ENCODE measurements around the gene HNRNPLL.
"Not testable (repeated sequence)": the region's sequence is repeated elsewhere in the genome, so short reads cannot be mapped to it uniquely, and the experiment has no call there.

HNRNPLL gene

DNA sequence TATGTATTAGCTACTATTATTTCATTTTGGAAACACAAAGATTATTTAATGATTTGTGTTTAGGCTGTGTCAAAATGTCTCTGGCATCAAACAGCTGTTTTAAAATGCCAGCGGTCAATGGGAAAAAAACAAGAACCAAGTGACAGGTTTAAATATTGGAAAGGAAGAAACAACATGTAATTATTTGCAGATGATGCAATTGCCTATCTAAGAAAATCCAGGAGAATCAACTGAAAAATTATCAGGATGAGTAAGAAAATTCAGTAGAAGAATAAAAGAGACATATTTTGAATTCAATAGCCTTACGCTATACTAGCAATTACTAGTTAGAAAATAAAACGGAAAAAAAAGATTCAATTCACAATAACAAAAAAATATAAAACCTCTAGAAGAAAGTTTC lies 51.6 kb downstream of the HNRNPLL start:
- WGBS = 90% methylated on average over 1 of the region's 3 CpGs

GRCh38 chr2:38549851-38550250 lies 52.9 kb downstream of the HNRNPLL start:
- no peak overlapping the region for H3K4me3 ChIP-seq (ENCODE audit: low read length)
- peaks cover 5% of the 10 kb centered on the region for H3K4me1 ChIP-seq (ENCODE audit: insufficient read depth, low read length)
- H3K9ac ChIP-seq (ENCODE audit: low read depth, low read length) = no peak overlapping the region
- H3K36me3 ChIP-seq (ENCODE audit: insufficient read depth, low read length) = peaks cover 8% of the 10 kb centered on the region; the same call in 1 of the 2 replicates
- no peaks in the 10 kb centered on the region for H3K27me3 ChIP-seq (ENCODE audit: insufficient read depth, low read length)
- no peaks in the 10 kb centered on the region for H3K9me3 ChIP-seq (ENCODE audit: insufficient read depth, low read depth, low read length)
- whole genome bisulfite sequencing = 92% methylated on average over 4 of the region's 4 CpGs
- H3K27ac ChIP-seq (ENCODE audit: low read depth, low read length) = no peak overlapping the region

More for the DNA sequence above, 51.6 kb downstream of the HNRNPLL start:
- no peaks in the 10 kb centered on the region for H3K27me3 ChIP-seq (ENCODE audit: insufficient read depth, low read length)
- H3K4me1 ChIP-seq (ENCODE audit: insufficient read depth, low read length) = peaks cover 5% of the 10 kb centered on the region
- H3K4me3 ChIP-seq (ENCODE audit: low read length) = no peak overlapping the region
- no peaks in the 10 kb centered on the region for H3K9me3 ChIP-seq (ENCODE audit: insufficient read depth, low read depth, low read length)
- peaks cover 8% of the 10 kb centered on the region; the same call in 1 of the 2 replicates for H3K36me3 ChIP-seq (ENCODE audit: insufficient read depth, low read length)
- H3K9ac ChIP-seq (ENCODE audit: low read depth, low read length) = no peak overlapping the region
- no peak overlapping the region for H3K27ac ChIP-seq (ENCODE audit: low read depth, low read length)

DNA sequence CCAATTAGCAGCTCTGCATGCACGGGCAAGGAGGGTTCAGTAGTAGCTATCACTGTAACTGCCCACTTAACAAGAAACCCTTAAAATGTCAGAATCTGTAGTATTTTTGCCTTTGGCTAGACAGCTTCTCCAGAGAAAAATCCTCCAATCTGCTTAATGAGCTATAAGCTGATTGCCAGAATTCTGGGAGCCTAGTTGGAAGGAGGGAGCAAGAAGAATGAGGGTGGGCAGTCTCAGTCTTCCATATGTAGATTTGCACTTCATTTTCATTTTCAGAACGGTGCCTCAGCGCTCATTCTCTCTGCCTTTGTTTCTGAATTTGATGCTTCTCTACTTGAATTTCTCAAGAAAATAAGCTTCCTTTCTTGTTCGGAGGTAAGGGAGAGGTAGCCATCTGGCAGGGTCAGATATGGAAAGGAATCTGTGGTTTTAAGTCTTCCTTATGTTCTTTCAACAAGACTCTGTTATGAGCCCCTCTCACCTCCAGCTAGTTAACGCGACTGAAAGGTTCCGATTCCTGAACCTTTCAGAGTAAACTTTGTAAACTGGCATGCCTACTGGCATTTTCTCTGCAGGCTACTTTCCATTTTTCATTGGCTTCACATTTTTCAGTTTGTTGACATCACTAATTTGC lies 53.5 kb downstream of the HNRNPLL start:
- 79% methylated on average over 7 of the region's 7 CpGs for WGBS
- no peak overlapping the region for H3K27ac ChIP-seq (ENCODE audit: low read depth, low read length)
- H3K9ac ChIP-seq (ENCODE audit: low read depth, low read length) = no peak overlapping the region
- H3K9me3 ChIP-seq (ENCODE audit: insufficient read depth, low read depth, low read length) = no peaks in the 10 kb centered on the region
- H3K36me3 ChIP-seq (ENCODE audit: insufficient read depth, low read length) = peaks cover 8% of the 10 kb centered on the region; the same call in 1 of the 2 replicates
- no peaks in the 10 kb centered on the region for H3K27me3 ChIP-seq (ENCODE audit: insufficient read depth, low read length)
- peaks cover 5% of the 10 kb centered on the region for H3K4me1 ChIP-seq (ENCODE audit: insufficient read depth, low read length)
- no peak overlapping the region for H3K4me3 ChIP-seq (ENCODE audit: low read length)

- Histone ChIP-seq H3K9me3 (ENCODE audit: insufficient read depth, low read depth, low read length) (no peaks in the 10 kb centered on the region), H3K36me3 (ENCODE audit: insufficient read depth, low read length) (peaks cover 8% of the 10 kb centered on the region; the same call in 1 of the 2 replicates), H3K4me1 (ENCODE audit: insufficient read depth, low read length) (peaks cover 6% of the 10 kb centered on the region), H3K27me3 (ENCODE audit: insufficient read depth, low read length) (no peaks in the 10 kb centered on the region), H3K4me3 (ENCODE audit: low read length) (no peak overlapping the region), H3K27ac (ENCODE audit: low read depth, low read length) (no peak overlapping the region), H3K9ac (ENCODE audit: low read depth, low read length) (no peak overlapping the region)
- 93% methylated on average over 1 of the region's 1 CpG for WGBS
These were observed 54.9 kb downstream of the HNRNPLL start for GRCh38 chr2:38547791-38548190.

DNA sequence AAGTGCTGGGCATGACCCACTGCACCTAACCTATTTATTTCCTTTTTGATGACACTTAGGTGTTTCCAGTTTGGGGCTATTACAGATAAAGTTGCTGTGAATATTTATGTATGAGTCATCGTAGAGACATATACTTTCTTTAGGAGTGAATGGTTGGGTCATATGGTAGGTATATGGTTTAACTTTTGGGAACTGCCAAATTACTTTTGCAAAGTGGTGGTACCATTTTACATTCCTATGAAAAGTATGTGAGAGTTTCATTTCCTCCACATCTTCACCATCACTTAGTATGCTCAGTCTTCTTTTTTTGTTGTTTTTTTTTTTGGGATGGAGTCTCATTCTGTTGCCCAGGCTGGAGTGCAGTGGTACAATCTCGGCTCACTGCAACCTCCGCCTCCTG lies 56.1 kb downstream of the HNRNPLL start:
- WGBS = 94% methylated on average over 3 of the region's 3 CpGs
- Histone ChIP-seq H3K27me3 (ENCODE audit: insufficient read depth, low read length) (no peaks in the 10 kb centered on the region), H3K9me3 (ENCODE audit: insufficient read depth, low read depth, low read length) (no peaks in the 10 kb centered on the region), H3K4me3 (ENCODE audit: low read length) (no peak overlapping the region), H3K4me1 (ENCODE audit: insufficient read depth, low read length) (peaks cover 14% of the 10 kb centered on the region), H3K36me3 (ENCODE audit: insufficient read depth, low read length) (no peaks in the 10 kb centered on the region), H3K27ac (ENCODE audit: low read depth, low read length) (no peak overlapping the region), H3K9ac (ENCODE audit: low read depth, low read length) (no peak overlapping the region)

GRCh38 chr2:38546064-38546463 lies 56.7 kb downstream of the HNRNPLL start:
- Histone ChIP-seq H3K4me3 (ENCODE audit: low read length) (no peak overlapping the region), H3K36me3 (ENCODE audit: insufficient read depth, low read length) (no peaks in the 10 kb centered on the region), H3K4me1 (ENCODE audit: insufficient read depth, low read length) (peaks cover 19% of the 10 kb centered on the region), H3K9me3 (ENCODE audit: insufficient read depth, low read depth, low read length) (no peaks in the 10 kb centered on the region), H3K9ac (ENCODE audit: low read depth, low read length) (no peak overlapping the region), H3K27ac (ENCODE audit: low read depth, low read length) (no peak overlapping the region), H3K27me3 (ENCODE audit: insufficient read depth, low read length) (no peaks in the 10 kb centered on the region)

DNA sequence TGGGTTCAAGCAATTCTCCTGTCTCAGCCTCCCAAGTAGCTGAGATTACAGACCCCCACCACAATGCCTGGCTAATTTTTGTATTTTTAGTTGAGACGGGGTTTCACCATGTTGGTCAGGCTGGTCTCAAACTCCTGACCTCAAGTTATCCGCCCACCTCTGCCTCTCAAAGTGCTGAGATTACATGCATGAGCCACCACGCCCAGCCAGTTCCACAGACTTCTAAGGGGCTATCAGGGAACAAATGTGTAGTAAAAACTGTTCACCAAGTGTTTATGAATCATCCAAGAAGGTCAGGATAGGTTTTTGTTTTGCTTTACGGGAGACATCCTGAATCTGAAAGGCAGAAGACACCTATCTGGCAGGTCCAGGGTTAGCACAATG lies 60.5 kb downstream of the HNRNPLL start:
- not testable (repeated sequence) for H3K36me3 ChIP-seq (ENCODE audit: insufficient read depth, low read length); H3K9me3 ChIP-seq (ENCODE audit: insufficient read depth, low read depth, low read length); H3K27me3 ChIP-seq (ENCODE audit: insufficient read depth, low read length); H3K4me3 ChIP-seq (ENCODE audit: low read length)
- H3K27ac ChIP-seq (ENCODE audit: low read depth, low read length) = peak overlapping the region; percentile 72
- H3K4me1 ChIP-seq (ENCODE audit: insufficient read depth, low read length) = peaks cover 22% of the 10 kb centered on the region
- WGBS = 90% methylated on average over 4 of the region's 4 CpGs
- H3K9ac ChIP-seq (ENCODE audit: low read depth, low read length) = peak overlapping the region; percentile 48; the same call in 1 of the 2 replicates

DNA sequence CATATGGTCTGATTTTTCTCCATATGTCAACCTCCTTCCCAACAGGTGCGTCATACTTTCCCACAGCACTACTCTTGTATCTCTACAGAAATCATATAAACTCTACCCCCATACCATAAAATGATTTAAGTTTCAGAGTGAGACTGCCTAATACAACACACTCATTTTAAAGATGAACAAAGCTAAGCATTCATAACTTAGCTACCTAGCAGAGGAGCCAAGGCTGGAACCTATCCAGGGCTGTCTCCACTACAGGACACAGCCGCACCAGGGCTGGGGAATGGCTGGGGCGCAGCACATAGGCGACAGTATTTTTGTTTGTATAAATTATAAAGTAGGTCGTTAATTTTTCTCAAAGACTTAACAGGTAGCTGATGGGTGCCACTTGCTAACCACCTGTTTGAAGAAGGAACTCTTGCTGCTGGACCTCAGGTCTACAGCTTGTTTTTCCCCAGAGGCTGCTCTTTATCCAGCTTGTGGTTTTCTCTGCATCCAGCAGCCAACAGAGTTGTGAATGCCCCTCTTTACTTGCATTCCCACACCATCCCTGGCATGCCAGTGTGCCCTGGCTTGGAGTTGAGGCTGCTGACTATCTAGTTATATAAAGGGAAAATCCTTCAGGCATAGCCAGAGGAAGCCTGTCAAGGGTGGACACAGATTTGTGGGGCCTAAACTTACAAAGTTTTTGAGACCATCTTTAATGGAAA lies 62.0 kb downstream of the HNRNPLL start:
- Histone ChIP-seq H3K27ac (ENCODE audit: low read depth, low read length) (no peak overlapping the region), H3K9me3 (ENCODE audit: insufficient read depth, low read depth, low read length) (no peaks in the 10 kb centered on the region), H3K4me3 (ENCODE audit: low read length) (no peak overlapping the region), H3K27me3 (ENCODE audit: insufficient read depth, low read length) (peaks cover 3% of the 10 kb centered on the region), H3K4me1 (ENCODE audit: insufficient read depth, low read length) (peaks cover 22% of the 10 kb centered on the region), H3K9ac (ENCODE audit: low read depth, low read length) (no peak overlapping the region), H3K36me3 (ENCODE audit: insufficient read depth, low read length) (no peaks in the 10 kb centered on the region)
- 95% methylated on average over 5 of the region's 5 CpGs for WGBS

DNA sequence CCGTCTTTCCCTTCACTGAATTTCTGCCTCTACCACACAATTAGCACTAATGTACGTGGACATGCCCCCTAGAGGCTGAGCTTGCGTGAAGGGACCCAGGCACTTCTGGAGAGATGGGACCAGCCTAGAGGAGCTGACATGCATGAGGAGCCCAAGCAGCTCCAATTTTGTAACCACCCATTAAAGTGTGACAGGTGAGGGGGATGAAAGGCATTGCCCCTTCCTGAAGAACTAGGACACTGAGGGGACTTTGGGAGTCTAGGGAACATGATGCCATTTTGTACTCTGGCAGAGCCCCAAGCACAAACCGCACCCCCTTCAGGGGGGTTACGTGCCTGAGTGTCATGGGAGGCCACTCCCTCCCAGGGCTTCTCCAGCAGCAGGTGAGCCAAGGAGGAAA lies 63.6 kb downstream of the HNRNPLL start:
- 83% methylated on average over 5 of the region's 5 CpGs for WGBS
- H3K9ac ChIP-seq (ENCODE audit: low read depth, low read length) = no peak overlapping the region

GRCh38 chr2:38537937-38538525 lies 64.7 kb downstream of the HNRNPLL start:
- Histone ChIP-seq H3K9me3 (ENCODE audit: insufficient read depth, low read depth, low read length) (no peaks in the 10 kb centered on the region), H3K4me1 (ENCODE audit: insufficient read depth, low read length) (peaks cover 22% of the 10 kb centered on the region), H3K36me3 (ENCODE audit: insufficient read depth, low read length) (no peaks in the 10 kb centered on the region), H3K27me3 (ENCODE audit: insufficient read depth, low read length) (peaks cover 20% of the 10 kb centered on the region), H3K27ac (ENCODE audit: low read depth, low read length) (peak overlapping the region; percentile 15; the same call in 1 of the 2 replicates), H3K9ac (ENCODE audit: low read depth, low read length) (no peak overlapping the region), H3K4me3 (ENCODE audit: low read length) (no peak overlapping the region)
- WGBS = 88% methylated on average over 2 of the region's 3 CpGs

More for the DNA sequence above, 63.6 kb downstream of the HNRNPLL start:
- Histone ChIP-seq H3K36me3 (ENCODE audit: insufficient read depth, low read length) (no peaks in the 10 kb centered on the region), H3K27me3 (ENCODE audit: insufficient read depth, low read length) (peaks cover 17% of the 10 kb centered on the region), H3K4me3 (ENCODE audit: low read length) (no peak overlapping the region), H3K4me1 (ENCODE audit: insufficient read depth, low read length) (peaks cover 22% of the 10 kb centered on the region), H3K27ac (ENCODE audit: low read depth, low read length) (no peak overlapping the region), H3K9me3 (ENCODE audit: insufficient read depth, low read depth, low read length) (no peaks in the 10 kb centered on the region)

DNA sequence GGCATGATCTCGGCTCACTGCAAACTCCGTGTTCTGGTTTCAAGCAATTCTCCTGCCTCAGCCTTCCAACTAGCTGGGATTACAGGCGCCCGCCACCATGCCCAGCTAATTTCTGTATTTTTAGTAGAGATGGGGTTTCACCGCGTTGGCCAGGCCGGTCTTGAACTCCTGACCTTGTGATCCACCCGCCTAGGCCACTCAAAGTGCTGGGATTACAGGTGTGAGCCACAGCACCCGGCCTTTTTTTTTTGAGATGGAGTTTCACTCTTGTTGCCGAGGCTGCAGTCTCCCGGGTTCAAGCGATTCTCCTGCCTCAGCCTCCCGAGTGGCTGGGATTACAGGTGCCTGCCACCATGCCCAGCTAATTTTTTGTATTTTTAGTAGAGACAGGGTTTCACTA lies 65.4 kb downstream of the HNRNPLL start:
- 95% methylated on average over 13 of the region's 13 CpGs for WGBS
- not testable (repeated sequence) for H3K9me3 ChIP-seq (ENCODE audit: insufficient read depth, low read depth, low read length); H3K4me3 ChIP-seq (ENCODE audit: low read length); H3K36me3 ChIP-seq (ENCODE audit: insufficient read depth, low read length); H3K27ac ChIP-seq (ENCODE audit: low read depth, low read length); H3K9ac ChIP-seq (ENCODE audit: low read depth, low read length)
- Histone ChIP-seq H3K4me1 (ENCODE audit: insufficient read depth, low read length) (peaks cover 15% of the 10 kb centered on the region), H3K27me3 (ENCODE audit: insufficient read depth, low read length) (peaks cover 20% of the 10 kb centered on the region)
